ENCODE results near the gene GP1BB.
"Not testable (repeated sequence)": the region's sequence is repeated elsewhere in the genome, so short reads cannot be mapped to it uniquely, and the experiment has no call there.

The GP1BB gene

DNA sequence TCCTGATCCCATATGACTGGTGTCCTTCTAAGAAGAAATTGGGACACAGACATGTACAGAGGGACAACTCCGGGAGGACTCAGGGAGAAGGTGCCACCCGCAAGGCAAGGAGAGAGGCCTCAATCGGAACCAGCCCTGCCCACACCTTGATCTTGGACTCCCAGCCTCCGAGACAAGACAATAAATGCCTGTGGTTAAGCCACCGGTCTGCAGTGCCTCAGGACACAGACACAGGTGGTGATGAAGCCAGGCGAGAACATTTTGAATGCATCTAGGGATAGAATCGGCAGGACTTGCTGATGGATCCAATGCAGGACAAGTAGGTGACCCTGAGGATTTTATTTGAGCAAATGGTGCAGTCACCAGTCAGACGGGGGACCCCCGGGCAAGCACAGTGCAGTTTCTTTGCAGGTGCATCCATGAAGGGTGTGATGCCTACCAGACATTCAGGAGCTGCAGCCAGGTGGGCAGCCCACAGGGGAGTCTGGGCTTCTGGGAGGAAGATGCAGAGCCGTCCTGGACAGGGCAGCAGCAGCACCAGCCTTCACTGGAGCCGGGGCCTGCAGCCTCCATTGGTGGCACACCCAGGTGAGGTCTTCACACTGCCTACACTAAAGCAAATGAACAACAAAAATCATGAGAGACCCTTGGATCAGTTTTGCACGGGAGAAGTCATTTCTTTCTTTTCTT lies 29.2 kb upstream of the GP1BB start:
- no peak for DNase-seq (ENCODE audit: low read depth)

DNA sequence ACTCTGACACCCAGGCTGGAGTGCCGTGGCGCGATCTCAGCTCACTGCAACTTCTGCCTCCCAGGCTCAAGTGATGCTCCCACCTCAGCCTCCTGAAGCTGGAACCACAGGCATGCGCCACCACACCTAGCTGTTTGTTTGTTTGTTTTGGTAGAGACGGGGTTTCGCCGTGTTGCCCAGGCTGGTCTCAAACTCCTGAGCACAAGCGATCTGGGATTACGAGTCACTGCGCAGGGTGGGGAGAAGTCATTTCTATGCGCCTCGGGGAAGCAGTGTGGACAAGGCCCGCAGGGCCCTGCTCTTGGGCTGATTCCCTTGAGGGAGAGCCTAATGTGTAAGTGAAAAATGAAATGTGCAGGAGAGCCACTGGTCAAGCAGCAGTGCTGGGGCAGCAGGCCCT lies 28.6 kb upstream of the GP1BB start:
- DNase-seq (ENCODE audit: low read depth): no peak

DNA sequence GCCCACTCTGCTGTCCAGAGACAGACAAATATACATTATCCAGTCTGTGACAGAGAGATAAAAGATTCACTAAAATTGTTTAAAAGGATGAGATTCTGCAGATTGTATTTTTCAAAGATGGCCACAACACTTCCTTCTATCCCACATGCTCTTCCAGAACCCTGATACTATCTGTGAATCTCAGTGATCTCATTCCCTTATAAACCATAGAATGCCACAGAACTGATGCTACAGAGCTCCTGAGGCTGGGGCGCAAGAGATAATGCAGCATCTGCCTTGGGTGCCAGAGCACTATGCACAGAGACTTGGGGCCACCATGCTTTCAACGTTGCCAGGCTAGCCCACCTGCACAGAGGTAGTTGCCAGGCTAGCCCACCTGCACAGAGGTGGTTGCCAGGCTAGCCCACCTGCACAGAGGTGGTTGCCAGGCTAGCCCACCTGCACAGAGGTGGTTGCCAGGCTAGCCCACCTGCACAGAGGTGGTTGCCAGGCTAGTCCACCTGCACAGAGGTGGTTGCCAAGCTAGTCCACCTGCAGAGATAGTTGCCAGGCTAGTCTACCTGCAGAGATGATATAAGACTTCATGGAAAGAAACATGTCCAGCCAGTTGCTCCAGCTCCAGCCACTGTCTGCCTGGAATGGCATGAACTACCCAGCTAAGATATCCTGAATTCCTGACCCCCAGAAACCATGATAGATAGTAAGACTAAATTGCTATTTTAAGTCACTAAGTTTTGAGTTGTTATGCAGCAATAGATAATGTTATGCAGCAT lies 26.6 kb upstream of the GP1BB start:
- no peak for DNase-seq (ENCODE audit: low read depth)

DNA sequence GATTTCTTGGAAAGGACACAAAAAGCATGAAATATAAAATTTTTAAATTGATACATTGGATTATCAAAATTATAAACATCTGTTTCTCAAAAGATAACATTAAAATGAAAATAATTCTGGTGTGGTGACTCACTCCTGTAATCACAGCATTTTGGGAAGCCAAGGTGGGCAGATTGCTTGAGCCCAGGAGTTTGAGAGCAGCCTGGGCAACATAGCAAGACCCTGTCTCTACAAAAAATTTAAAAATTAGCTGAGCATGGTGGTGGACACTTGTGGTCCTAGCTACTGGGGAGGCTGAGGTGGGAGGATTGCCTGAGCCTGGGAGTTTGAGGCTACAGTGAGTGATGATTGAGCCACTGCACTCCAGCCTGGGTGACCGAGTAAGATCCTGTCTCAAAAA lies 25.5 kb upstream of the GP1BB start:
- DNase-seq (ENCODE audit: low read depth): not testable (repeated sequence)

DNA sequence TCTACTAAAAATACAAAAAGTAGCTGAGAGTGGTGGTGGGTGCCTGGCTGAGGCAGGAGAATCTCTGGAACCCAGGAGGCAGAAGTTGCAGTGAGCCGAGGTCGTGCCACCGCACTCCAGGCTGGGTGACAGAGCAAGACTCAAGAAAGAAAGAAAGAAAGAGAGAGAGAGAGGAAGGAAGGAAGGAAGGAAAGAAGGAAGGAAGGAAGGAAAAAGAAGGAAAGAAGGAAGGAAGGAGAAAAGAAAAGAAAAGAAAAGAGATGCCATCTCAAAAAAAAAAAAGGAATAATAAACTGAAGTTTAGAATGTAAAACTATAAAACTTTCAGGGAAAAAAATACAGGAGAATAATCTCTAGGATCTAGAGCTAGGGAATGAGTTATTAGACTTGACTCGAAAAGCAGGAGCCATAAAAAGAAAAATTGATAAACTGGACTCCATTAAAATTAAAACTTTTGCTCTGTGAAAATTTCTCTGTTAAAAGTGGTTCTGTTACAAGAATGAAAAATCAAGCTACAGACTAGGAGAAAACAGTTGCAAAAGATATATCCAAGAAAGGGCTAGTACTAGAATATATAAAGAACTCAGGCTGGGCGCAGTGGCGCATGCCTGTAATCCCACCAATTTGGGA lies 22.4 kb upstream of the GP1BB start:
- DNase-seq (ENCODE audit: low read depth): no peak

DNA sequence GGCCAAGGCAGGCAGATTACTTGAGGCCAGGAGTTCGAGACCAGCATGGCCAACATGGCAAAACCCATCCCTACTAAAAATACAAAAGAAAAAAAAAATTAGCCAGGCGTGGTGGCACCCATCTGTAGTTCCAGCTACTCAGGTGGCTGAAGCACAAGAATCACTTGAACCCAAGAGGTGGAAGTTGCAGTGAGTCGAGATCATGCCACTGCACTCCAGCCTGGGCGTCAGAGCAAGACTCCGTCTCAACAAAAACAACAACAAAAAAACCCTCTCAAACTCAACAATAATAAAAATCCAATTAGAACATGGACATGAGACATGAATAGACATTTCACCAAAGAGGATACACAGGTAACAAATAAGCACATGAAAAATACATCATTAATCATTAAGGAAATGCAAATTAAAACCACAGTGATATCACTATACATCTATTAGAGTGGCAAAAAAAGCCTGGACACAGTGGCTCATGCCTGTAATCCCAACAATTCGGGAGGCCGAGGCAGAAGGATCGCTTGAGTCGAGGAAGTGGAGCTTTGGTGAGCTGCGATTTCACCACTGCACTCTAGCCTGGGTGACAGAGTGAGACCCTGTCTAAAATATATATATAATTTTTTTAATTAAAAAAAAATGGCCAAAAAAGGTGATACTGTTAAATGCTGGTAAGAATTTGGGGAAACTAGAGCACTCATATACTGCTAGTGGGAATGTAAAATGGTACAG lies 21.8 kb upstream of the GP1BB start:
- DNase-seq (ENCODE audit: low read depth): no peak

DNA sequence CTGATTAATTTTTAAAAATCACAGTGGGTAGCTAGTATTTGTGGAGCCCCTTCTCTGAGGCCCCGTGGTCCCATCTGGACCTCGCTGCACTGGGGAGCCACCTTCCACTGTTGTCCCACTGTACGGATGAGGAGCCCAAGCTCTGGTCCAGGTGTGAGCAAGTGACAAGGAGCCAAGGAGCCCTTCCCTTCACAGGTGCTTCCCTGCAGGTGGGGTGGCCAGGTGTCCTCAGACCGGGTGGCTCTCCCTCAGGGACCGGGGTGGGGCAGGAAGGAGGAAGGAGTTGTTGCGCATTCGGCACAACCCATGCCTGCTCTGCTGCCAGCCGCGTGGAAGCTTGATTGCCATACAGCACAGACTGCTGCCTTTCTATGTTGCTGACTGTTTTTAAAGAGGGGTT lies 19.5 kb upstream of the GP1BB start:
- no peak for DNase-seq (ENCODE audit: low read depth)

DNA sequence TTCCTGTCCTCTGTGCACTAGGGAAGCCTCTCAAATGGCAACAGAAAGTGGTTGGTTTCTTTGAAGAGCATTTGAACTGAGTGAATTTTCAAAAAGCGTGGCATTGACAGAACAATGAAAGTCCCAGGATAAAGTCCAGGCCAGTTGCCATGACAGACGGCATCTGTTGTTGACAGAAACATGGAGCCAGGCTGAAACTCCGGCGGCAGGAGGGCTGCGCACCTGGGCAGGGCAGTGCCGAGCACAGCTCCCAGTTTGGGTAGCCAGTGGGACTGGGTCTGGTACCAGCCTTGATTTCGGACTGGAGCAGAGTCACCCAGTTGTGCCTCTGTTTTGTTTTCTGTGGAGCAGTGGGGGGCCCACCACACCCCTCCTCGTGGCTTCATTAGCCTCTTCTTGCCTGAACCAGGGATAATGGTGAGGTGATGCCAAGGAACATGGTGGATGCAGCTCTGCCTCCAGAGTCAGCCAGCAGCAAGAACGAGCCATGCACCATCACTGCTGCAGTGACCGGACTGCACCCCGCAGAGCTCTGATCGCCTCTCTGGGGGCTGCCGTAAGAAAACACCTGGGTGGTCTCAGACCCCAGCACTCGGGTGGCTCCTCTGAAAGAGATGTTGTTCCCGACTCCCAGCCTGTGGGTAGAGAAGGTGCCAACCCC lies 18.9 kb upstream of the GP1BB start:
- no peak for DNase-seq (ENCODE audit: low read depth)

DNA sequence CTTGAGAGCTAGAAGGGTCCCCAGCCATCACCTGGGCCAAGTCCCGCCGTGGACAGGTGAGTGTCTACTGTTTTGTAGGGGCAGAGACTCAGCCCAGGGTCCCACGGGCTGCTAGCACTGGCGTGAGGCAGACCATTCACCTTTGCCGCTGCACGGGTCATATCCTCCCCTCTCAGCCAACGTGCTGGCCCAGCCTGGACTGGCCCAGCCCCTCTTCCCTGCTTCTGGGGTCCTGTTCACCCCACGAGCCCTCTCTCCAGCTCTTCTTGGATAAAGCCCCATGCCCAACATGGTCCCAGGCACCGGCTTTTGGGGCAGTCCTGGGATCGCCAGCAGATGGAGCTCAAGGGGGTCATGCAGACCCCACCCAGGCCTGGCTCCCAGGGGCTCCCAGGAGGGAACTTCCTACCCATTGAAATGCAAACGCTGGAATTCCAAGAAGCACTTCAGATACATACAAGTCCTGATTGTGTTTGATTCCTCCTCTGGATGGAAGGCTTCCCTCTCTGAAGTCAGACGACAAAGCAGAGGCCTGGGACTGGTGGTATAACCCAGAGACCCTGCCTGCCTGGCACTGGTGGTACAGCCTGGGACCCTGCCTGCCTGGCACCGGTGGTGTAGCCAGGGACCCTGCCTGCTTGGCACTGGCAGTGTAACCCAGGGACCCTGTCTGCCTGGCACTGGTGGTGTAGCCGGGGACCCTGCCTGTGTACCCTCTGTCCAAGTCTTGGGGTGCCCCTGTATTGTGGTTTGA lies 18.0 kb upstream of the GP1BB start:
- no peak for DNase-seq (ENCODE audit: low read depth)

DNA sequence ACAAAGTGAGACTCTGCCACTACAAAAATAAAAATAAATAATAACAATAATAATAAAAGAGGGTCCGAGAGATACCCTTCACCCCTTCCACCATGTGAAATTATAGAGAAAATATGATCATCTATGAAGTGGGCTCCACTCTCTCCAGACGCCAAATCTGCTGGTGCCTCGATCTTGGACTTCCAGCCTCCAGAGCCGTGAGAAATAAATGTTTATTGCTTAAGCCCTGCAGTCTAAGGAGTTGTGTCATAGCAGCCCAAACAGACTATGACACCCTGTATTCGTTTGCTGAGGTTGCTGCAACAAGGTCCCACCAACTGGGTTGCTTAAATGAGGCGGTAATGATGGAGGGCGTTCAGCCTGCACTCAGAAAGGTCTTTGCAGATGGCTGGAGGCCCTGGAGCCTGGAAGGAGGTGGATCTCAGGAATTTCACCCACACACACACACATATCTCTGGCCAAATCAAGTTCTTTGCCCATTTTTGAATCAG lies 16.6 kb upstream of the GP1BB start:
- no peak for DNase-seq (ENCODE audit: low read depth)

DNA sequence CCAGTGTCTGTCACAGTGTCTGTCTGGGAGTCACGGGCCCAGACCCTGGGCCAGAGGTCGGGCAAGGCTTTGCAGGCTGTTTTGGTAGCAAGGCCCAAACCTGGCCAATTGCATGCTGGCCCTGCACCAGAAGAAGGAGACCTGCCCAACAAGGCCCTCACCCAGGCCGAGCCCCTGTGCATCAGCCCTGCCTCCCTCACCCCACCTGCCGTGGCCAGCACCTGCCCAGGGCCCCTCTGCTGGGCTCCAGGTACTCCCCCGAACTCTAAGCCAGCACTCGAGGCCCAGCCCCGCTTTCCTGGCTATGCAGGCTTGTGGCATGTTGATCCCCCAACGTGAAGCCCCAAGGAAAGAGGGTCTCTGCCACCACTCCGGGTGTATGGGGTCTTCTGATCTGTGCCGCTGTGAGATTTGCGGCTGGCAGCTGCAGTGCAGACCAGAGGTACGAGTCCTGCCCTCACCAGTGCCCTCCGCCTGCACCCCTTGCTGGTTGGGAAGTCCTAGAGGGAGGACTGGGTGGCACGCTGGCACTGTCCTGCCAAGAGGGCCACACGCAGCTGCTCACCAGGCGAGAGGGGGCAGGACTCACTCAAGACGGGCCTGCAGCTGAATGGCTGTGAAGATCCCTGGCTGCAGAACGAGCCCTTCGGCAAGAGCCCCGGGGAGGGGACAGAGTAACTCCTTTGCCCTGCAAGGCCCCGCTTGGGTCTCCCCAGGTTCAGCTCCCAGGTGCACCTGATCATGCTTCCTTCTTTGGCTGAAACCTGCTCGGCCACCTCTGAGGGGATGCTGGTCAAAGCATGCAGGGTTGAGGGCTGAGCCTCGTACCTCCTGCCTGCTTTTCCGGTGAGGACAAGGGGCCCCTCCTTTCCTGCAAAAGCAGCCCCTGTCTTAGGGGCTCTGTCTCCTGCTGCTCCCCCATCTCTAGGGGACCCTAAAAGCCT lies 15.7 kb upstream of the GP1BB start:
- DNase-seq (ENCODE audit: low read depth): no peak

DNA sequence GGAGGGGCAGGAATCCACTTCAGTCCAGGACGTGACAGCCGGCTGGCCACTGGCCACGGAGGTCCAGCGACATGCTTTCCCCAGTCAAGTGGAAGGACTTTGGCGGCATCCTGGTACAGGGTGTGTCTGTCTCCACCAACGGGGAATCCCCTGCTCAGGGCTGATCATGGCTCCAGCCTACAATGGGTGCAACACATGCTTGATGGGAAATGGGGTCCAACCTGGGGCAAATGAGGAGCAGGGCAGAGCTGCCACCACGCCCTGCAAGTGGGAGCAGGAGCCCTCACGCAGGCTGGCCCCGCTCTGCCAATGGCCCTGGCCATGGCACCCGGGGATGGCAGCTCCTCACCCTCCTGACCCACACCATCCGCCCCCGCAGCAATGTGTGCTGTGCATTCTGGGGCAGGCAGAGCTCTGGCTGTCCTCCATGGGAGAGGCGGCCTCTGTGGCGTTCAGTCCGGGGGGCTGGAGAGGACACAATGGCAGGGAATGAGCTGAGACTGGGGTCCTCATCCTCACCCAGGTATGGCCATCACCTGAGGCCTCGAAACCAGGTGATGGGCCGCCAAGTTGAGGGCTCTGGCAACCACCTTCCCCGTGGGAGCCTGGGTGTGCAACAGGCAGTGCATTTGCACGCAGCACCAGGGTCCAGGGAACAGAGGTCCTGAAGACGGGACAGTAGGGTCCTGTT lies 14.9 kb upstream of the GP1BB start:
- DNase-seq (ENCODE audit: low read depth): no peak

DNA sequence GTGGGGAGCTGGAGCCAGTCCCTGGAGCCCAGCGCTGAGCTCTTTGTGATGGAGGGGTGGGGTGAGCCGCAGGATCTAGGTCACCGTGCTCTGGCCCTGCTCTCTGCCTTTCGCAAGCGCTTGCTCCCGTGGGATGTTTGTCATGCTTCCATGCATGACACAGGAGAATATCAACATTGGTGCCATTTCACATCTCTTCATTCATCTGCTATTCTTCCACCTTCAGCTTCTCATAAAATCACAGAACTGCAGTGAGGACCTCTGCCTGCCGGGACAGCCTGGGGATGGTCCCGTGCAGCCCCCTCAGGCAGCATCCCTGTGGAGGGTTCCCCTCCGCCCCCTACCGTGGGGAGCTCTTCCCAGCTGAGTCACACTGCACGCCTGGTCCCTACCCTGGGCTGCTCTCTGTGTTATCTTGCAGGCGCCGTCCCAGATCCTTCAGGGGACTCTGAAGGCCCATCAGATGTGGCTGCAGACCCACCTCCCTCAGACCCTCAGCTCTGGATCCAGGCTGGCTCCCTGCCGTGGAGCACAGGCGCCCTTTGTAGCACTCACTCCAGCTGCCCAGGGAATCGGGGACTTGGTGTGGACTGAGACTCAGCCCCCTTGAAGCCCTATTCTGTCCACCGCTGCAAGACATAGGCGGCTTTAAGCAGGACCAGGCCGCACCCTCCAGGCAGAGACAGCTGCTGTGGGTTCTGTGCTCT lies 14.1 kb upstream of the GP1BB start:
- no peak for DNase-seq (ENCODE audit: low read depth)

DNA sequence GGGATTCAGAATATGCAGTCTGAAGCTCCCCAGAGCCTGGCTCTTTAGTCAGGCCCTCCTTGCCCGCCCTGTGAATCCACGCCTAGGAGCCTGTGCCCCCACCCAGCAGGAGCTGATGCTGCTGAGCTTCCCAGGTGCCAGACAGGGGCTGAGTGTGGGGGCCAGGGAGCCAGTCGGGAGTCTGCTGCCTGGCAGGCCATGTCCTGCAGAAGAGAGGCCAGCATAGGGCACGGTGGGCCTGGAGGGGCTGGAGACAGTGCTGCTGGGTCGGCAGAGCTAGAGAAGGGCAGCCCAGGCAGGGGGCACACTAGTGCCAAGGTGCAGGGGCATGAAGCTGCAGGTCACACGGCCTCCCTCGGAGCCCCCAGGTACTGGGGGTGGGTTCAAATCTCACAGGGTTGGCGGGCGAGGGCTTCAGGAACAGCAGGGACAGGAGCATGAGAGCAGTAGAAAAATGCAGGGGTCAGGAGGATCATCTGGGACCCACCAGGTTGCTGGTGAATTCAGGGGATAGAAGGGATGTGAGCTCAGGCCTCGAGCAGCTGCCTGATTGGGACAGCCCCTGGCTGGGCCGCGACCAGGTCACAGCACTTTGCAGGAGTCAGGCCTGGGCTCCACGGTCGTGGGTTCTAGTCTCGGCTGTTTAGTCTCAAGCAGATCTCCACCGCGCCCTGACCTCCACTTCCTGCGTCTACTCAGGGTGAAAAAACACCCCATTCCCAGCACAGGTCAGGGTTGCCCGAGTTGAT lies 13.1 kb upstream of the GP1BB start:
- DNase-seq (ENCODE audit: low read depth): no peak

DNA sequence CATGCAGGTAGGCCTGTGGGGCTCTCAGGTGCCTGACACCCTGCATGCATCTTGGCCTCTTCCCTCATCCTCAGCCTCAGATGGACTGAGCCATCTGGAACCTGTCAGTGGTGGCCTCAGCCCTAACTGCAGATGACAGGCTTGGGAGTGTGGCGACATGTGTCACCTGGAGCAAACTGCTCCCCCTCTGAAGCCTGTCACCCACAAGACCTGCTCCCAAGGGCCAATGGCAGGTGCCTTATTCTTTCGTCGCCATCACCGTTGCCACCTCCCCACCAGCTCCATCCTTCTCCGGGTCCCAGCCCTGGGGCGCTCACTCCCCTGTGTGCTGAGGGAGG lies 12.6 kb upstream of the GP1BB start:
- no peak for DNase-seq (ENCODE audit: low read depth)

DNA sequence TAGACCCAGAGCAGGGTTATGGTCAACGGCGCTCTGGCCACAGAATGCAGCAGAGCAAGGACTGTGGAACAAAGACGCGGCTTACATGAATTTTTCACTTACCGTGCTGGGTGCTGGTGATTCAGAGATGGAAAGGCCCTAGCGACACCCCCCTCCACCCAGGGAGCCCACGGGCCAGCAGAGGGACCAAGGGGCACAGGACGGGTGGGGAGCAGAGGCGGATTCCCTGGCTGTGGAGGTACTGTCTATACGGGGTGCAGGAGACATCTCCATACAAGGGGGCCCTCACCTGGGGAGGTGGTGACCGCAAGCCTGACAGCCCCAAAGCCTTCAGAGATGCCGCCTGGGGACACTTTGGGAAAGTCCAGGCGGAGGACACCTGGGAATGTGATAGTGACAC lies 10.1 kb upstream of the GP1BB start:
- no peak for DNase-seq (ENCODE audit: low read depth)

DNA sequence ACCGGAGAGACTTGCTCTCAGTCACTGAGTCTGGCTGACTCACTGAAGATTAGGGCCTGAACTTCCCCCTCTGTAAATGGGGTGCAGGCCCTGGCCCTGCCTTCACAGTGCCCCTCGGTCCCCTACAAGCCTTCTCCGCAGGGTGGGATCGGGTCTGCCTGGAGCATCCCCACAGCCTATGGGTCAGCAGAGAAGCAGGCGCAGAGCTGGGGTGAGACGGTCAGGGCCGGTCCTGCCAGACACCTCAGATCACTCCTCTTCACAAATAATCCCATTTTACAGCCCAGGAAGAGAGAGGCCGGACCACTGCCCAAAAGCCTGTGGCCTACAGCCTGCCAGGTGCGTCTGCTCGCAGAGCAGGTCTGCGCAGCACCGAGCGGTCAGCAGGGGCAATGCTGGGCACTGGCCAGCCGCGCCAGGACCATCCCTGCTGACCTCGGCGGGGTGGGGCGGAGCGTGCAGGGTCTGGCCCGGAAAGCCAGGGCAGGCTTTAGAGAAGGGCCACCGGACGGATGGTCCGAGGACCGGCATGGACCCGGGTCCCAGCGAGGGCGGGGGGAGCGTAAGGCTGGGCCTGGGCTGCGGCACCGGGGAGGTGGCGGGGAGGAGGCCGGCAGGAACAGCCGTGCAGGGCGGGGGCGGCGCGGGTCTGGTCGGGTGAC lies 9.6 kb upstream of the GP1BB start:
- no peak for DNase-seq (ENCODE audit: low read depth)

All from stimulated activated CD8-positive, alpha-beta memory T cell treated with anti-CD3 and anti-CD28 coated beads, Interleukin-15, amount 100 ng/mL, for 24 hours (primary cell).